Measurements from ENCODE around the gene MED10. TPM values are rescaled to one million over a fixed set of nuclear protein-coding genes. Genes with fewer than 3 reads are reported as not detected.

The MED10 gene
- total RNA-seq, 5 donors from 2014 or later (not counting 1 experiment from before 2014, with no cell fraction given) = 53.9 to 65.6 (median 58.2) TPM

- H3K27ac ChIP-seq (ENCODE audit: low read length) = no peak overlapping the region
- H3K27me3 ChIP-seq (replicated peaks in 1 of 2; ENCODE audit: control insufficient read depth in 2 of 2, extremely low read depth in 1 of 2, insufficient read depth in 2 of 2, low read length in 1 of 2) = no peaks in the 10 kb centered on the region
- H3K4me3 ChIP-seq (ENCODE audit: control insufficient read depth in 1 of 2, extremely low read depth in 1 of 2, low read length in 1 of 2) = no peak overlapping the region
- DNase-seq (no peak), ATAC-seq (replicated peaks in 1 of 4) (no peak)
- H3K36me3 Mint-ChIP-seq = no peaks in the 10 kb centered on the region
- no peaks in the 10 kb centered on the region for H3K9me3 Mint-ChIP-seq
- CTCF ChIA-PET = no interaction called here
- peaks cover 0 to 11% (median 3%) of the 10 kb centered on the region in 3 donors for H3K4me1 Mint-ChIP-seq
- peaks cover 0 to 3% of the 10 kb centered on the region in 2 donors for H3K27me3 Mint-ChIP-seq
- no peaks in the 10 kb centered on the region for H3K9me3 ChIP-seq
- no peak overlapping the region for H3K4me3 Mint-ChIP-seq
- no peaks in the 10 kb centered on the region for H3K4me1 ChIP-seq (ENCODE audit: control insufficient read depth in 1 of 2, extremely low read depth in 1 of 2, insufficient read depth in 2 of 2, low read length in 2 of 2)
- 81% methylated on average over 7 of the region's 19 CpGs for WGBS (ENCODE audit: insufficient coverage)
- POLR2A ChIA-PET = no interaction called here
- no peak overlapping the region for H3K27ac Mint-ChIP-seq
- peaks cover 0 to 4% of the 10 kb centered on the region in 2 donors for H3K36me3 ChIP-seq (ENCODE audit: control insufficient read depth in 2 of 2, extremely low read depth in 1 of 2, insufficient read depth in 1 of 2, low read length in 1 of 2)
Observed at GRCh38 chr5:6349387-6349786, 29.0 kb downstream of the MED10 start.

GRCh38 chr5:6348476-6349000 is 29.8 kb downstream of the MED10 start:
- POLR2A ChIA-PET = no interaction called here

GRCh38 chr5:6347673-6348072 is 30.7 kb downstream of the MED10 start:
- Mint-ChIP-seq H3K27me3 (peaks cover 0 to 3% of the 10 kb centered on the region in 2 donors), H3K27ac (no peak overlapping the region), H3K36me3 (no peaks in the 10 kb centered on the region), H3K4me3 (no peak overlapping the region), H3K9me3 (no peaks in the 10 kb centered on the region), H3K4me1 (peaks cover 0 to 11% (median 3%) of the 10 kb centered on the region in 3 donors)
- Histone ChIP-seq H3K4me1 (ENCODE audit: control insufficient read depth in 1 of 2, extremely low read depth in 1 of 2, insufficient read depth in 2 of 2, low read length in 2 of 2) (no peaks in the 10 kb centered on the region), H3K9me3 (no peaks in the 10 kb centered on the region), H3K27ac (ENCODE audit: low read length) (no peak overlapping the region), H3K36me3 (ENCODE audit: control insufficient read depth in 2 of 2, extremely low read depth in 1 of 2, insufficient read depth in 1 of 2, low read length in 1 of 2) (peaks cover 0 to 4% of the 10 kb centered on the region in 2 donors), H3K4me3 (ENCODE audit: control insufficient read depth in 1 of 2, extremely low read depth in 1 of 2, low read length in 1 of 2) (no peak overlapping the region), H3K27me3 (replicated peaks in 1 of 2; ENCODE audit: control insufficient read depth in 2 of 2, extremely low read depth in 1 of 2, insufficient read depth in 2 of 2, low read length in 1 of 2) (peaks cover 0 to 3% of the 10 kb centered on the region in 2 experiments)
- POLR2A ChIA-PET = no interaction called here
- WGBS (ENCODE audit: insufficient coverage) = 82% methylated on average over 14 of the region's 19 CpGs
- CTCF ChIA-PET = no interaction called here
- DNase-seq (no peak), ATAC-seq (replicated peaks in 1 of 4) (no peak)

More at GRCh38 chr5:6348476-6349000, 29.8 kb downstream of the MED10 start:
- Mint-ChIP-seq H3K27me3 (peaks cover 0 to 3% of the 10 kb centered on the region in 2 donors), H3K27ac (no peak overlapping the region), H3K36me3 (no peaks in the 10 kb centered on the region), H3K4me1 (peaks cover 0 to 11% (median 3%) of the 10 kb centered on the region in 3 donors), H3K9me3 (no peaks in the 10 kb centered on the region), H3K4me3 (no peak overlapping the region)
- CTCF ChIA-PET = no interaction called here
- Histone ChIP-seq H3K9me3 (no peaks in the 10 kb centered on the region), H3K4me1 (ENCODE audit: control insufficient read depth in 1 of 2, extremely low read depth in 1 of 2, insufficient read depth in 2 of 2, low read length in 2 of 2) (no peaks in the 10 kb centered on the region), H3K4me3 (ENCODE audit: control insufficient read depth in 1 of 2, extremely low read depth in 1 of 2, low read length in 1 of 2) (no peak overlapping the region), H3K27ac (ENCODE audit: low read length) (no peak overlapping the region), H3K27me3 (replicated peaks in 1 of 2; ENCODE audit: control insufficient read depth in 2 of 2, extremely low read depth in 1 of 2, insufficient read depth in 2 of 2, low read length in 1 of 2) (no peaks in the 10 kb centered on the region), H3K36me3 (ENCODE audit: control insufficient read depth in 2 of 2, extremely low read depth in 1 of 2, insufficient read depth in 1 of 2, low read length in 1 of 2) (peaks cover 0 to 4% of the 10 kb centered on the region in 2 donors)
- ATAC-seq (replicated peaks in 1 of 4) = no peak
- WGBS (ENCODE audit: insufficient coverage) = 95% methylated on average over 11 of the region's 15 CpGs
- DNase-seq = no peak

- H3K4me1 ChIP-seq (ENCODE audit: control insufficient read depth in 1 of 2, extremely low read depth in 1 of 2, insufficient read depth in 2 of 2, low read length in 2 of 2) = no peaks in the 10 kb centered on the region
- no peak overlapping the region for H3K4me3 ChIP-seq (ENCODE audit: control insufficient read depth in 1 of 2, extremely low read depth in 1 of 2, low read length in 1 of 2)
- peaks cover 0 to 3% of the 10 kb centered on the region in 2 experiments for H3K27me3 ChIP-seq (replicated peaks in 1 of 2; ENCODE audit: control insufficient read depth in 2 of 2, extremely low read depth in 1 of 2, insufficient read depth in 2 of 2, low read length in 1 of 2)
- ATAC-seq (replicated peaks in 1 of 4) = no peak
- Mint-ChIP-seq H3K4me1 (peaks cover 0 to 10% (median 3%) of the 10 kb centered on the region in 3 donors), H3K4me3 (no peak overlapping the region), H3K27me3 (peaks cover 0 to 3% of the 10 kb centered on the region in 2 donors), H3K36me3 (no peaks in the 10 kb centered on the region), H3K27ac (no peak overlapping the region), H3K9me3 (no peaks in the 10 kb centered on the region)
- 100% methylated on average over 4 of the region's 4 CpGs for WGBS (ENCODE audit: insufficient coverage)
- DNase-seq = no peak
- H3K36me3 ChIP-seq (ENCODE audit: control insufficient read depth in 2 of 2, extremely low read depth in 1 of 2, insufficient read depth in 1 of 2, low read length in 1 of 2) = peaks cover 0 to 4% of the 10 kb centered on the region in 2 donors
- H3K9me3 ChIP-seq = no peaks in the 10 kb centered on the region
- no peak overlapping the region for H3K27ac ChIP-seq (ENCODE audit: low read length)
- ChIA-PET CTCF (no interaction called here), POLR2A (no interaction called here)
Observed at GRCh38 chr5:6347165-6347564, 31.2 kb downstream of the MED10 start.

- ChIA-PET CTCF (no interaction called here), POLR2A (no interaction called here)
- H3K4me1 Mint-ChIP-seq = no peaks in the 10 kb centered on the region
- H3K27ac Mint-ChIP-seq = no peak overlapping the region
- no peaks in the 10 kb centered on the region for H3K9me3 Mint-ChIP-seq
- no peak overlapping the region for H3K4me3 Mint-ChIP-seq
- Histone ChIP-seq H3K27me3 (replicated peaks in 1 of 2; ENCODE audit: control insufficient read depth in 2 of 2, extremely low read depth in 1 of 2, insufficient read depth in 2 of 2, low read length in 1 of 2) (peaks cover 0 to 3% of the 10 kb centered on the region in 2 experiments), H3K4me3 (ENCODE audit: control insufficient read depth in 1 of 2, extremely low read depth in 1 of 2, low read length in 1 of 2) (no peak overlapping the region), H3K4me1 (ENCODE audit: control insufficient read depth in 1 of 2, extremely low read depth in 1 of 2, insufficient read depth in 2 of 2, low read length in 2 of 2) (no peaks in the 10 kb centered on the region), H3K9me3 (no peaks in the 10 kb centered on the region), H3K27ac (ENCODE audit: low read length) (no peak overlapping the region), H3K36me3 (ENCODE audit: control insufficient read depth in 2 of 2, extremely low read depth in 1 of 2, insufficient read depth in 1 of 2, low read length in 1 of 2) (peaks cover 0 to 4% of the 10 kb centered on the region in 2 donors)
- no peak for DNase-seq
- H3K27me3 Mint-ChIP-seq = peaks cover 0 to 3% of the 10 kb centered on the region in 2 donors
- no peak for ATAC-seq (replicated peaks in 1 of 4)
- WGBS (ENCODE audit: insufficient coverage) = 74% methylated on average over 5 of the region's 5 CpGs
- H3K36me3 Mint-ChIP-seq = no peaks in the 10 kb centered on the region
Observed at GRCh38 chr5:6344593-6344989, 33.8 kb downstream of the MED10 start.

GRCh38 chr5:6343951-6344592 is 34.3 kb downstream of the MED10 start:
- ATAC-seq (replicated peaks in 1 of 4) (no peak), DNase-seq (no peak)
- H3K4me1 Mint-ChIP-seq = no peaks in the 10 kb centered on the region
- Histone ChIP-seq H3K27ac (ENCODE audit: low read length) (no peak overlapping the region), H3K36me3 (ENCODE audit: control insufficient read depth in 2 of 2, extremely low read depth in 1 of 2, insufficient read depth in 1 of 2, low read length in 1 of 2) (peaks cover 0 to 4% of the 10 kb centered on the region in 2 donors), H3K4me3 (ENCODE audit: control insufficient read depth in 1 of 2, extremely low read depth in 1 of 2, low read length in 1 of 2) (no peak overlapping the region), H3K27me3 (replicated peaks in 1 of 2; ENCODE audit: control insufficient read depth in 2 of 2, extremely low read depth in 1 of 2, insufficient read depth in 2 of 2, low read length in 1 of 2) (peaks cover 0 to 3% of the 10 kb centered on the region in 2 experiments), H3K4me1 (ENCODE audit: control insufficient read depth in 1 of 2, extremely low read depth in 1 of 2, insufficient read depth in 2 of 2, low read length in 2 of 2) (no peaks in the 10 kb centered on the region), H3K9me3 (no peaks in the 10 kb centered on the region)
- ChIA-PET POLR2A (no interaction called here), CTCF (no interaction called here)
- H3K27me3 Mint-ChIP-seq = peaks cover 0 to 3% of the 10 kb centered on the region in 2 donors
- 83% methylated on average over 8 of the region's 11 CpGs for WGBS (ENCODE audit: insufficient coverage)
- no peak overlapping the region for H3K4me3 Mint-ChIP-seq
- no peaks in the 10 kb centered on the region for H3K9me3 Mint-ChIP-seq
- H3K27ac Mint-ChIP-seq = no peak overlapping the region
- no peaks in the 10 kb centered on the region for H3K36me3 Mint-ChIP-seq
